Right lobe of liver (tissue), 4 donors: Measurements from ENCODE around the gene NR2E3.

Experiments used
- CTCF ChIP-seq, 4 donors: fragments of 200-600 bp in 3 of 4; fragments of 450-650 bp in 1 of 4; IDR thresholded peaks; one replicate each; pipeline versions ENCODE4 v1.5.1 to v1.8.0; 2016 to 2022; ENCODE audit warnings: antibody characterized with exemption in 4 of 4, mild to moderate bottlenecking in 2 of 4
- POLR2A ChIP-seq: fragments of 450-650 bp; IDR thresholded peaks from one replicate; pipeline ENCODE4 v1.6.1; 2017; ENCODE audit warnings: antibody characterized with exemption, mild to moderate bottlenecking
- donor health status: DM: no; HTN: no; CAD: no.
- donor health status: DM: no; HTN: no; CAD: no.
- donor health status: DM: no; HTN: yes; CAD: no.

- TF ChIP-seq CTCF (IDR thresholded peaks at IDR 0.05) (no peak), POLR2A (no peak)
These were observed 43.2 kb downstream of the NR2E3 start for GRCh38 chr15:71853543-71853942.
